ENCODE data around the gene CWC25.

The CWC25 gene

GRCh38 chr17:38824899-38825761 is at the start of gene CWC25:
CWC25 (minus strand) TSS chr17:38825321; CDS start chr17:38825183, 138 bp downstream.
- H3K4me3 ChIP-seq (replicated peaks; ENCODE audit: low read depth, low read length): peak within 1 kb of the TSS; percentile 99
- DNase-seq (ENCODE audit: low read depth): peak; percentile 98
- TF ChIP-seq CTCF (IDR thresholded peaks at IDR 0.05; ENCODE audit: low read length, missing control alignments): no peak

GRCh38 chr17:38873640-38874380 is 48.7 kb upstream of the CWC25 start:
- no peak overlapping the region for H3K4me3 ChIP-seq (replicated peaks; ENCODE audit: low read depth, low read length)

GRCh38 chr17:38872671-38873385 is 47.7 kb upstream of the CWC25 start:
- peak overlapping the region; percentile 98 for H3K4me3 ChIP-seq (replicated peaks; ENCODE audit: low read depth, low read length)
- no peak for DNase-seq (ENCODE audit: low read depth)

More at GRCh38 chr17:38873640-38874380, 48.7 kb upstream of the CWC25 start:
- TF ChIP-seq CTCF (IDR thresholded peaks at IDR 0.05; ENCODE audit: low read length, missing control alignments): no peak
- DNase-seq (ENCODE audit: low read depth): no peak

GRCh38 chr17:38872027-38872511 is 46.9 kb upstream of the CWC25 start:
- no peak for TF ChIP-seq CTCF (IDR thresholded peaks at IDR 0.05; ENCODE audit: low read length, missing control alignments)
- no peak for DNase-seq (ENCODE audit: low read depth)
- peak overlapping the region; percentile 98 for H3K4me3 ChIP-seq (replicated peaks; ENCODE audit: low read depth, low read length)

More at GRCh38 chr17:38872671-38873385, 47.7 kb upstream of the CWC25 start:
- no peak for TF ChIP-seq CTCF (IDR thresholded peaks at IDR 0.05; ENCODE audit: low read length, missing control alignments)

GRCh38 chr17:38871247-38872015 is 46.3 kb upstream of the CWC25 start:
- H3K4me3 ChIP-seq (replicated peaks; ENCODE audit: low read depth, low read length): peak overlapping the region; percentile 98
- DNase-seq (ENCODE audit: low read depth): peak; percentile 71
- TF ChIP-seq CTCF (IDR thresholded peaks at IDR 0.05; ENCODE audit: low read length, missing control alignments): no peak

Measured in fibroblast of pulmonary artery (primary cell).